GM18867 (cell line): ENCODE measurements around the gene CDK18.
"Not testable (repeated sequence)": the region's sequence is repeated elsewhere in the genome, so short reads cannot be mapped to it uniquely, and the experiment has no call there.

Source experiments
- ATAC-seq: cut with Tn5 transposase; IDR thresholded peaks from one replicate; pipeline ENCODE4 v1.9.1; 2021; ENCODE audit warnings: mild to moderate bottlenecking, moderate library complexity; ENCODE audit not compliant: unreplicated experiment

Gene CDK18

GRCh38 chr1:205504311-205505075 lies at the start of gene CDK18:
Gene CDK18, plus strand, starts transcription at chr1:205504669. Its CDS starts 18,499 bp downstream, at chr1:205523168.
- ATAC-seq = no peak

GRCh38 chr1:205454903-205455335 lies 49.5 kb upstream of the CDK18 start:
- no peak for ATAC-seq

- no peak for ATAC-seq
Measured at GRCh38 chr1:205455581-205456382, 48.7 kb upstream of the CDK18 start, which contains the start of gene BLACAT1. Gene BLACAT1, minus strand, starts transcription at chr1:205456045.

- no peak for ATAC-seq
Measured at GRCh38 chr1:205456383-205456867, 48.0 kb upstream of the CDK18 start.

- no peak for ATAC-seq
Measured at GRCh38 chr1:205456868-205457745, 47.4 kb upstream of the CDK18 start.

GRCh38 chr1:205458777-205459566 lies 45.5 kb upstream of the CDK18 start:
- ATAC-seq = no peak

GRCh38 chr1:205465392-205465791 lies 39.1 kb upstream of the CDK18 start:
- ATAC-seq = no peak

GRCh38 chr1:205466595-205467220 lies 37.8 kb upstream of the CDK18 start:
- ATAC-seq = no peak

- ATAC-seq = no peak
Measured at GRCh38 chr1:205470131-205470530, 34.3 kb upstream of the CDK18 start.

- ATAC-seq = no peak
Measured at GRCh38 chr1:205472737-205473441, 31.6 kb upstream of the CDK18 start.

- no peak for ATAC-seq
Measured at GRCh38 chr1:205473475-205473874, 31.0 kb upstream of the CDK18 start.

GRCh38 chr1:205473966-205474365 lies 30.5 kb upstream of the CDK18 start:
- ATAC-seq = no peak

- no peak for ATAC-seq
Measured at GRCh38 chr1:205474571-205474970, 29.9 kb upstream of the CDK18 start.

GRCh38 chr1:205475855-205476254 lies 28.6 kb upstream of the CDK18 start:
- no peak for ATAC-seq

GRCh38 chr1:205476648-205477047 lies 27.8 kb upstream of the CDK18 start:
- no peak for ATAC-seq

GRCh38 chr1:205477121-205477758 lies 27.2 kb upstream of the CDK18 start:
- no peak for ATAC-seq

- no peak for ATAC-seq
Measured at GRCh38 chr1:205477759-205478247, 26.7 kb upstream of the CDK18 start.

GRCh38 chr1:205478985-205479384 lies 25.5 kb upstream of the CDK18 start:
- not testable (repeated sequence) for ATAC-seq
